Measurements from ENCODE around the gene UBASH3B.
A peak's percentile ranks its signal among the peaks of the same experiment; 100 is the strongest.

UBASH3B gene

GRCh38 chr11:122678406-122678805 lies 22.9 kb downstream of the UBASH3B start:
- TF ChIP-seq GATA2 (IDR thresholded peaks at IDR 0.05; ENCODE audit: low read depth, low read length) (no peak), GATA3 (IDR thresholded peaks at IDR 0.05; ENCODE audit: low read depth, low read length) (no peak)

- TF ChIP-seq GATA3 (IDR thresholded peaks at IDR 0.05; ENCODE audit: low read depth, low read length): no peak
Measured at GRCh38 chr11:122679466-122679865, 23.9 kb downstream of the UBASH3B start.

GRCh38 chr11:122681070-122681469 lies 25.5 kb downstream of the UBASH3B start:
- TF ChIP-seq GATA3 (IDR thresholded peaks at IDR 0.05; ENCODE audit: low read depth, low read length) (no peak), GATA2 (IDR thresholded peaks at IDR 0.05; ENCODE audit: low read depth, low read length) (no peak)

GRCh38 chr11:122681735-122682134 lies 26.2 kb downstream of the UBASH3B start:
- no peak for TF ChIP-seq GATA2 (IDR thresholded peaks at IDR 0.05; ENCODE audit: low read depth, low read length)
- no peak for TF ChIP-seq GATA3 (IDR thresholded peaks at IDR 0.05; ENCODE audit: low read depth, low read length)

- TF ChIP-seq GATA3 (IDR thresholded peaks at IDR 0.05; ENCODE audit: low read depth, low read length): no peak
- no peak for TF ChIP-seq GATA2 (IDR thresholded peaks at IDR 0.05; ENCODE audit: low read depth, low read length)
Measured at GRCh38 chr11:122682464-122682863, 26.9 kb downstream of the UBASH3B start.

GRCh38 chr11:122685041-122685440 lies 29.5 kb downstream of the UBASH3B start:
- no peak for TF ChIP-seq GATA3 (IDR thresholded peaks at IDR 0.05; ENCODE audit: low read depth, low read length)
- TF ChIP-seq GATA2 (IDR thresholded peaks at IDR 0.05; ENCODE audit: low read depth, low read length): no peak

DNA sequence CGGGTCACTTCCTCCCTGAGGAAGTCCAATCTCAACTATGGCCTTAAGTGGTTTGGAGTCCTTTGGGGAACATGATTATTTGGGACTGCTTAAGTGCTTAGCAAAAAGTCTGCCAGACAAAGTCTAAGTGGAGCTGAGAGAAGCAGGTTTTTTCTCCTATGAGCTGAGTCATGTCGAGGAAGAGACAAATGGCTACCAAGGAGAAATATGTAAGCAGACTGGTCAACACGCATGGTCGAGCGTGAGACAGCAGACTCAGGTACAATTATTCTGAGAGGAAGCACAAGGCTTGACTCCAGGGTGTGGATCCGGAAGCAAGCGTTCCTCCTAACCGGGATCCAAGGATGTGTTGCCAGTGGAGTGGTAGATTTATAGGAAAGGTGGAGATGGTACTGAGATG lies 30.6 kb downstream of the UBASH3B start:
- TF ChIP-seq GATA2 (IDR thresholded peaks at IDR 0.05; ENCODE audit: low read depth, low read length) (no peak), GATA3 (IDR thresholded peaks at IDR 0.05; ENCODE audit: low read depth, low read length) (no peak)

GRCh38 chr11:122690384-122690783 lies 34.9 kb downstream of the UBASH3B start:
- no peak for TF ChIP-seq GATA2 (IDR thresholded peaks at IDR 0.05; ENCODE audit: low read depth, low read length)
- TF ChIP-seq GATA3 (IDR thresholded peaks at IDR 0.05; ENCODE audit: low read depth, low read length): no peak

DNA sequence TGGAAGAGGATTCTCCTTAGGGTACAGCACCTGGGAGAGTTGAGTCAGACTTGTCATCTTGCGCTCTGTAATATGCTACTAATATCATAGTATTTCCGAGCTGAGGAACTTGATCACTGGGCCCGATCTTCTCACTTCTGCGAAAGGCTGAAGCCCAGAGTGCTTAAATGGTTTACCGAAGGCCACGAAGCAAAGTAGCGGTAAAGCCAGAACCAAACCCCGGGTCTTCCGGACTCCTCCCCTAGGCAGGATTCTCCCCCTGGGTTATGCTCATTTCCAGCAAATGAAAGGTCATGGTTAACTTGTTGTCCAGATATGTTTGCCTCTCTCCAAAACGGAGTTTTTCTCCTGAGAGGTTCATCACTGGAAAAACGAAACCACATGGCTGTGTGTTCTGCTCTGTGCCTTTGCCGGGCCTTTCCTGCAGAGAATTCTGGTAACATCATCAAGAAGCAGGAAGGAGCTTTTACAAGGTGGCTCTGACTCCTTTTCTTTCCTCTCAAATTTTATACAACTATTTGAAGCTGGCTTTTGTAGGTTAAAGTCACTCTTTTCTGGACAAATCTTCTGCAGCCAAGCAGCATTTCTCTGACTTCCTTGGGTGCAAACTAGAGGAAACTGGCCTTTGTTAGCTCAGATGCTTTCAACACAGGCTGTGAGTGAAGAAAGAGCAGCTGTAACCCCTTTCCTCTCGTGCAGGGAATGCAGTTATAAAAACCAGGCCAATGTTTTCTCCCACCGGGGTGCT lies 35.5 kb downstream of the UBASH3B start:
- TF ChIP-seq GATA3 (IDR thresholded peaks at IDR 0.05; ENCODE audit: low read depth, low read length) (no peak), GATA2 (IDR thresholded peaks at IDR 0.05; ENCODE audit: low read depth, low read length) (no peak)

DNA sequence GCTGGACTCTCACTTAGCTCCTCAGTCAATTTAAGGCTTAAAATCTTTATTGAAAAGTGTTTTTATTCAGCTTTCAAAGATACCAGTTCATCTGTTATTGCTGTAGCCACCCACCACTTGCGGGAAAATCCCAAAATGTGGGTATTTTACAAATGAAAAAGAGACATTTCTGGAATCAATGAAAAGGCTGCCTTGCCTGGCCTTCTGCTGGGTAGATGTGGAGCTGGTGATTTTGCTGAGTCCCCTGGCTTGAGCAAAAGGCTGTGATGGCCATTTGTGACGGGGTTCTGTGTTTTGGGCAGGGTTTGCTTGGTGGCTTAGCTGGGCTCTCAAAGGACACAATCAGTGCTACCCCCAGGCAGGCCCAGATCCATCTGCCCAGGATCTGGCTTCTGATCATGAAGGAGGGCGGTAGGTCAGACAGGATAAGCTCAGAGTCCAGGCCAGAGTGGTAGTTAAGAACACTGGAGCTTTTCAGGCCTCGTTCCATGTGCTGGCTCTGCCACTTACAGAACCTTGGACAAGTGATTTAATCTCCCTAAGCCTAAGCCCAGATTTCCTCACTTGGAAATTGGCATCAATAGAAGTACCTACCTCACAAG lies 36.1 kb downstream of the UBASH3B start:
- TF ChIP-seq GATA3 (IDR thresholded peaks at IDR 0.05; ENCODE audit: low read depth, low read length): no peak
- TF ChIP-seq GATA2 (IDR thresholded peaks at IDR 0.05; ENCODE audit: low read depth, low read length): no peak

DNA sequence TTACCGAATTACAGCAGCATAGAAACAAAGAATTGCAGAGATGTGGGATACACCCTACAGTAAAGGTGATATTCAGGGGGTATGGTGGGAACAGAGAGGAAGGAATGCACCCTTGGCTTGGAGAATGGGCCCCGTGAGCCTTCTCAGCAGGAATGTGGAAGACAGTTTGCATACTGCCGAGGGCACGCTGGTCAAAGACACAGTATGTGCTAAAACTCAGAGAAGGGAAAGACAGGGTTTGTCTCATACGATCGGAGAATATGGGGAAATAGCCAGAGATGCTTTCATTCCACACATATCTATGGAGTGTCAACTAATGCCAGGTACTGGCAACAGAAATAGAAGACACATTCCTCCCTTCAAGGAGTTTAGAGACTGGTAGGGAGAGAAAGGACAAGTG lies 36.9 kb downstream of the UBASH3B start:
- no peak for TF ChIP-seq GATA2 (IDR thresholded peaks at IDR 0.05; ENCODE audit: low read depth, low read length)
- no peak for TF ChIP-seq GATA3 (IDR thresholded peaks at IDR 0.05; ENCODE audit: low read depth, low read length)

DNA sequence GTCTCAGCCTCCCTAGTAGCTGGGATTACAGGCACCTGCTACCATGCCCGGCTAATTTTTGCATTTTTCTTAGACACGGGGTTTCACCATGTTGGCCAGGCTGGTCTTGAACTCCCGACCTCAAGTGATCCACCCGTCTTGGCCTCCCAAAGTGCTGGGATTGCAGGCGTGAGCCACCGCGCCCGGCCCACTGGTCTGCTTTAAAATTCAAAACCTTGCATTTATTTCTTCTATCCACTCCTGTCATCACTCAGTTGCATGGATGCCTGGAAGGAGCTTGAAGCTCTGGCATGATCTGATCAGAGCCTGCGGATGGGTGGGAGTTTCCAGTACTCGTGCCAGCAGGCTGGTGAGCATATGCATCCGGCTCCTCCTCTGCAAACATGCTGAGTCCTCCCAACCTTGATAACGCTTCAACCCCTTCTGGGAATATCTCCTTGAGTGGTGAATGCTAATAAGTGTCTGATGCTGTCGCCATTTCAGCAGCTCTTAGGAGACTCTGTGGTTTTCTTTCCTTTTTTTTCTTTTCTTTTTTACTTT lies 39.6 kb downstream of the UBASH3B start:
- no peak for TF ChIP-seq GATA3 (IDR thresholded peaks at IDR 0.05; ENCODE audit: low read depth, low read length)

DNA sequence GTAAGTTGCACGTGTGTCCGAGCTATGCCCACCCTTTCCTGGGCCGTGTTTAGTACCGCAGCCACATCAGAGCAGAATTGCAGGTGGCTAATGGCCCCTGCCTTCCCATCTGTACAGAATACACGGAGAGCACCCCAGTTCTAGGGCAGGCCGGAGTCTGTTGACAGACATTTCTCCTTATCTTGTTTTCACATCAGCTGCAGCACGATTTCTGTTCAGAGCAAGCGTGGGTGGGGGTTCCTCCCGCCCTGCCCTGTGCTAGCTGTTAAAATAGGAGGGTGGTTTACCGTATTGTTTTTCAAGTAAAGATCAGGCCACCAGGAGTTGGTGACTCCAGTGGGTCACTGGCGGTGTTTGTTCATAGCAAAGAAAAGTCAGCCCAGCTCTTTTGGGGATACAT lies 41.1 kb downstream of the UBASH3B start:
- TF ChIP-seq GATA2 (IDR thresholded peaks at IDR 0.05; ENCODE audit: low read depth, low read length) (peak; percentile 76), GATA3 (IDR thresholded peaks at IDR 0.05; ENCODE audit: low read depth, low read length) (no peak; the same call in 1 of the 2 replicates)

- TF ChIP-seq GATA2 (IDR thresholded peaks at IDR 0.05; ENCODE audit: low read depth, low read length) (no peak), GATA3 (IDR thresholded peaks at IDR 0.05; ENCODE audit: low read depth, low read length) (no peak)
Measured at GRCh38 chr11:122697636-122698167, 42.2 kb downstream of the UBASH3B start.

- TF ChIP-seq GATA2 (IDR thresholded peaks at IDR 0.05; ENCODE audit: low read depth, low read length) (no peak), GATA3 (IDR thresholded peaks at IDR 0.05; ENCODE audit: low read depth, low read length) (no peak)
Measured at GRCh38 chr11:122698392-122698791, 42.9 kb downstream of the UBASH3B start.
